Ishikawa (cell line): ENCODE results near the gene ATP6V0C.

Source experiments
- CEBPB ChIP-seq: IDR thresholded peaks from 2 replicates; pipeline ENCODE4 v1.6.1; 2012
- TAF1 ChIP-seq: IDR thresholded peaks from 2 replicates; pipeline ENCODE4 v1.6.1; 2012; ENCODE audit warnings: low read depth, mild to moderate bottlenecking
- TEAD4 ChIP-seq: IDR thresholded peaks from 2 replicates; pipeline ENCODE4 v1.6.1; 2012
- TF ChIP-seq, protein P1 (sequence below): IDR thresholded peaks from 2 replicates; pipeline ENCODE4 v1.6.1; 2012
- TF ChIP-seq, protein P2 (sequence below): IDR thresholded peaks from 2 replicates; pipeline ENCODE4 v1.6.1; 2012
- TF ChIP-seq, protein P3 (sequence below): IDR thresholded peaks from 2 replicates; pipeline ENCODE4 v1.6.1; 2012; ENCODE audit warnings: low read depth, mild to moderate bottlenecking

DNA sequence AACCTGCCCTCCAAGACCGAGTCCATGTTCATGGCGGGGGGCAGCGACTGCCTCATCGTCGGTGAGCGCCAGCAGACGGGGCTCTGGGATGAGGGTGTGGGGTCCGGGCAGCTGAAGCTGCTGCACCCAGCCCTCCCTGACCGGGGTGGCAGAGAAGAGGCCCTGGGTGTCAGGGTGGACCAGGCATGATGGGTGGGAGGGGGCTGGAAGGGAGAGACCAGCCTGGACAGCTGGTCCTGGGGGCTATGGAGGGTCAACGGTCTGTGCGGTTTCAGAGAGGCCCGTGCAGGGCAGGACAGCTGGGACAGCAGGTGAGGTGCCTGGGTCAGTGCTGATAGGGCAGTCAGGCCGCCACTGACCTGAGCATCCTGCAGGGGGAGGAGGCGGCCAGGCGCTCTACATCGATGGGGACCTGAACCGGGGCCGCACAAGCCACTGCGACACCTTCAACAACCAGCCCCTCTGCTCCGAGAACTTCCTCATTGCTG, 13.3 kb upstream of the ATP6V0C start:
- TF ChIP-seq, protein P1, sequence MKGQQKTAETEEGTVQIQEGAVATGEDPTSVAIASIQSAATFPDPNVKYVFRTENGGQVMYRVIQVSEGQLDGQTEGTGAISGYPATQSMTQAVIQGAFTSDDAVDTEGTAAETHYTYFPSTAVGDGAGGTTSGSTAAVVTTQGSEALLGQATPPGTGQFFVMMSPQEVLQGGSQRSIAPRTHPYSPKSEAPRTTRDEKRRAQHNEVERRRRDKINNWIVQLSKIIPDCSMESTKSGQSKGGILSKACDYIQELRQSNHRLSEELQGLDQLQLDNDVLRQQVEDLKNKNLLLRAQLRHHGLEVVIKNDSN, result no peak
- TF ChIP-seq, protein P2, sequence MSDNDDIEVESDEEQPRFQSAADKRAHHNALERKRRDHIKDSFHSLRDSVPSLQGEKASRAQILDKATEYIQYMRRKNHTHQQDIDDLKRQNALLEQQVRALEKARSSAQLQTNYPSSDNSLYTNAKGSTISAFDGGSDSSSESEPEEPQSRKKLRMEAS, result no peak
- TF ChIP-seq CEBPB (no peak), TEAD4 (no peak), TAF1 (no peak)
- TF ChIP-seq, protein P3, sequence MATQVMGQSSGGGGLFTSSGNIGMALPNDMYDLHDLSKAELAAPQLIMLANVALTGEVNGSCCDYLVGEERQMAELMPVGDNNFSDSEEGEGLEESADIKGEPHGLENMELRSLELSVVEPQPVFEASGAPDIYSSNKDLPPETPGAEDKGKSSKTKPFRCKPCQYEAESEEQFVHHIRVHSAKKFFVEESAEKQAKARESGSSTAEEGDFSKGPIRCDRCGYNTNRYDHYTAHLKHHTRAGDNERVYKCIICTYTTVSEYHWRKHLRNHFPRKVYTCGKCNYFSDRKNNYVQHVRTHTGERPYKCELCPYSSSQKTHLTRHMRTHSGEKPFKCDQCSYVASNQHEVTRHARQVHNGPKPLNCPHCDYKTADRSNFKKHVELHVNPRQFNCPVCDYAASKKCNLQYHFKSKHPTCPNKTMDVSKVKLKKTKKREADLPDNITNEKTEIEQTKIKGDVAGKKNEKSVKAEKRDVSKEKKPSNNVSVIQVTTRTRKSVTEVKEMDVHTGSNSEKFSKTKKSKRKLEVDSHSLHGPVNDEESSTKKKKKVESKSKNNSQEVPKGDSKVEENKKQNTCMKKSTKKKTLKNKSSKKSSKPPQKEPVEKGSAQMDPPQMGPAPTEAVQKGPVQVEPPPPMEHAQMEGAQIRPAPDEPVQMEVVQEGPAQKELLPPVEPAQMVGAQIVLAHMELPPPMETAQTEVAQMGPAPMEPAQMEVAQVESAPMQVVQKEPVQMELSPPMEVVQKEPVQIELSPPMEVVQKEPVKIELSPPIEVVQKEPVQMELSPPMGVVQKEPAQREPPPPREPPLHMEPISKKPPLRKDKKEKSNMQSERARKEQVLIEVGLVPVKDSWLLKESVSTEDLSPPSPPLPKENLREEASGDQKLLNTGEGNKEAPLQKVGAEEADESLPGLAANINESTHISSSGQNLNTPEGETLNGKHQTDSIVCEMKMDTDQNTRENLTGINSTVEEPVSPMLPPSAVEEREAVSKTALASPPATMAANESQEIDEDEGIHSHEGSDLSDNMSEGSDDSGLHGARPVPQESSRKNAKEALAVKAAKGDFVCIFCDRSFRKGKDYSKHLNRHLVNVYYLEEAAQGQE, result no peak
